Measurements from ENCODE around the gene METTL5.
"Not testable (repeated sequence)": the region's sequence is repeated elsewhere in the genome, so short reads cannot be mapped to it uniquely, and the experiment has no call there.

The METTL5 gene

DNA sequence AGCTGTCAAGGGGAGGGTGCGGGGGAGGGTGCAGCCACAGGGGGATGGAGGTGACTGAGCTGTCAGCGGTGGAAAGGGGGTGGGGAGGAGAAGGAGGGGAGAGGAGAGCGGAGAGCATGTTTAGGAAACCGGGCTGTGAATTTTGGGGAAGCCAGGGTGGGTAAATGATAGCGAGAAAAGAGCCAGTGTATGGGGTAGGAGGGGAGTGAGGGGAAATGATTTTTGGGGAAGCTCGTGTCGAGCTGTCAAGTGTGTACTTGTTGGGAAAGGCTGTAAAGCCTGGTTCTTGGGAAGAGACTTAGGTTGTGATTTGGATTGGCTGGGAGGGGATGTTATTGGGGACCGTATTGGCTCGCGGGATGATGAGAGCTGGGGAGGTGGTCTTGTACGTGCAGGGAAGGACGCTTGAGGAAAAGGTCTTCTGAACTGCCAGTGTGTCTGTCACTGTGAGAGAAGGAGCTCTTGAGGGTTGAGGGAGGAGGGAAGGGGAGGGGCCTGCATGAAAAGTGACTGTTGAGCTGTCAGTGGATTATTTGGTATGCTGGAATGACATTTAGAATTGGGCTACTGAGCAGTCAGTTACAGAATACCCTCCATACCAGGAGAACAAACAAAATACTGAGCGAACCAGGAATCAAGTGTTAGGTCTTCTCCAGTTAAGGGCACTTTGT lies 3.6 kb upstream of the METTL5 start:
- DNase-seq (ENCODE audit: low spot score) = peak; percentile 77
- TF ChIP-seq, protein P1, sequence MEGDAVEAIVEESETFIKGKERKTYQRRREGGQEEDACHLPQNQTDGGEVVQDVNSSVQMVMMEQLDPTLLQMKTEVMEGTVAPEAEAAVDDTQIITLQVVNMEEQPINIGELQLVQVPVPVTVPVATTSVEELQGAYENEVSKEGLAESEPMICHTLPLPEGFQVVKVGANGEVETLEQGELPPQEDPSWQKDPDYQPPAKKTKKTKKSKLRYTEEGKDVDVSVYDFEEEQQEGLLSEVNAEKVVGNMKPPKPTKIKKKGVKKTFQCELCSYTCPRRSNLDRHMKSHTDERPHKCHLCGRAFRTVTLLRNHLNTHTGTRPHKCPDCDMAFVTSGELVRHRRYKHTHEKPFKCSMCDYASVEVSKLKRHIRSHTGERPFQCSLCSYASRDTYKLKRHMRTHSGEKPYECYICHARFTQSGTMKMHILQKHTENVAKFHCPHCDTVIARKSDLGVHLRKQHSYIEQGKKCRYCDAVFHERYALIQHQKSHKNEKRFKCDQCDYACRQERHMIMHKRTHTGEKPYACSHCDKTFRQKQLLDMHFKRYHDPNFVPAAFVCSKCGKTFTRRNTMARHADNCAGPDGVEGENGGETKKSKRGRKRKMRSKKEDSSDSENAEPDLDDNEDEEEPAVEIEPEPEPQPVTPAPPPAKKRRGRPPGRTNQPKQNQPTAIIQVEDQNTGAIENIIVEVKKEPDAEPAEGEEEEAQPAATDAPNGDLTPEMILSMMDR (IDR thresholded peaks at IDR 0.05; ENCODE audit: borderline replicate concordance, control extremely low read depth, extremely low read depth, insufficient read depth, missing control alignments) = no peak
- in situ Hi-C loops (cut with MboI; ENCODE audit: low sequenced_read_pairs, unreplicated experiment) = loop anchor here (10.0 kb wide), 1 partner anchor 97 kb away; no protein-coding TSS in a partner anchor

DNA sequence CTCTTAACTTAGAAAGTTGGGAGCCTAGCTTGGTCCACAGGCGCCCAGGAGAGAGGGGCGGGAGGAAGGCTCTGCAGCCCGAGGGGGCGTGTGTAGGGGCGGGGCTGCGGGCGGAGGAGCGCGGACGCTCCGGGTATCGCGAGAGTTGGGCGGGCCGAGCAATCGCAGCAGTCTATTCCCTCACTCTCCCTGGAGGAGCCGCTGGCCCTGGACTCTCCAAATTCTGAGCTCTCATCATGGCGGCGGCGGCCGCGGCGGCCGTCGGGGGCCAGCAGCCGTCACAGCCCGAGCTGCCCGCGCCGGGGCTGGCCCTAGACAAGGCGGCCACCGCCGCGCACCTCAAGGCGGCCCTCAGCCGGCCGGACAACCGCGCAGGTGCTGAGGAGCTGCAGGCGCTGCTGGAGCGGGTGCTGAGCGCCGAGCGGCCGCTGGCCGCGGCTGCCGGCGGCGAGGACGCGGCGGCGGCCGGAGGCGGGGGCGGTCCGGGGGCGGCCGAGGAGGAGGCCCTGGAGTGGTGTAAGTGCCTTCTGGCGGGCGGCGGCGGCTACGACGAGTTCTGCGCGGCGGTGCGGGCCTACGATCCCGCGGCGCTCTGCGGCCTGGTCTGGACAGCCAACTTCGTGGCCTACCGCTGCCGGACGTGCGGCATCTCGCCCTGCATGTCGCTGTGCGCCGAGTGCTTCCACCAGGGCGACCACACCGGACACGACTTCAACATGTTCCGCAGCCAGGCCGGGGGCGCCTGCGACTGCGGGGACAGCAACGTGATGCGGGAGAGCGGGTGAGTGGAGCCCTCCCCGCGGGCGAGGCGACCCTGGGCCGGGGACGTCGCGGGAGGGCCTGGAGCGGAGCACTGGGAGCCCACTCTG lies 2.8 kb upstream of the METTL5 start, which contains the start of gene UBR3:
Gene UBR3 (plus strand): TSS at position 183 of the 869 bp plus-strand sequence. CDS start 54 bp downstream, at position 237.
- TF ChIP-seq, protein P1 (IDR thresholded peaks at IDR 0.05; ENCODE audit: borderline replicate concordance, control extremely low read depth, extremely low read depth, insufficient read depth, missing control alignments) = no peak
- in situ Hi-C loops (cut with MboI; ENCODE audit: low sequenced_read_pairs, unreplicated experiment) = loop anchor here (10.0 kb wide), 1 partner anchor 97 kb away; no protein-coding TSS in a partner anchor
- peak; percentile 98 for DNase-seq (ENCODE audit: low spot score)

DNA sequence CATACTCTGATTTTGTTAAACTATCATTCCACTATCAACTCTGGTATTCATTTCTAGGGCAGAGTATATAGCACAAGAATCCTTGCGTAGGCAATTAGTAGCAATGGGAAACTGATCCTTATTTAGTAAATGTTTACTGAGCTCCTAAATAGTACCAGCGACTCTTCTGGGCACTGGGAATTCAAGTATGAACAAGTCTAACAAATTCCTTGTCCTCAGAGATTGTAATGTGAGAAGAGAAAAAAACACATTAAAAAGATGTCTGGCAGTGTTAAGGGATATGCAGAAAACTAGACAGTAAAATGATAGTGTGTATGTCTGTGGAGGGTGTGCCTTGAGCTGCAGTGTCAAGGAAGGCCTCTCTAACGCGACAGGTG lies 721 bp downstream of the METTL5 start:
- in situ Hi-C loops (cut with MboI; ENCODE audit: low sequenced_read_pairs, unreplicated experiment) = loop anchor here (10.0 kb wide), 1 partner anchor 101 kb away; no protein-coding TSS in a partner anchor
- DNase-seq (ENCODE audit: low spot score) = no peak
- TF ChIP-seq, protein P1 (IDR thresholded peaks at IDR 0.05; ENCODE audit: borderline replicate concordance, control extremely low read depth, extremely low read depth, insufficient read depth, missing control alignments) = no peak

DNA sequence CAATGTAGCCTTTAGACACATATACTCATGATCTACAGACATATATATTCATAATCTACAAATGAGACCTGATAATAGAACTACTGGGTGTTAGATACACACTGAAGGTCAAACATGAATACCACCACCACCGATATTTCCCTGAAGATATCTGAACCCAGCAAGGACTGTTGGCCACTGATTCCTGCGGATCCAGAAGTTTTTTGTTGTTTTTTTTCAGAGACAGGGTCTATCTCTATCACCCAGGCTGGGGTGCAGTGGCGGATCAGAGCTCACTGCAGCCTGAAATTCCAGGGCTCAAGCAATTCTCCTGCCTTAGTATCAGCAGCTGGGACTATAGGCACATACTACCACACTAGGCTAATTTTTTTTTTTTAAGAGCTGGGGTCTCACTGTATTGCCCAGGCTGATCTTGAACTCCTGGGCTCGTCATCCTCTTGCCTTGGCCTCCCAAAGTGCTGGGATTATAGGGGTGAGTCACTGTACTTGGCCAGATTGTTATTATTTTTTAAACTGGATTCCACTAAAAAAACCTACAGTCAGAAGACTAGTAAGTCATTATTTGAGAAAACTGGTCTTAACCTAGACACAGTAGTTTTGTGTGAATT lies 1.8 kb downstream of the METTL5 start:
- no peak for DNase-seq (ENCODE audit: low spot score)
- in situ Hi-C loops (cut with MboI; ENCODE audit: low sequenced_read_pairs, unreplicated experiment) = loop anchor here (10.0 kb wide), 1 partner anchor 102 kb away; no protein-coding TSS in a partner anchor
- TF ChIP-seq, protein P1 (IDR thresholded peaks at IDR 0.05; ENCODE audit: borderline replicate concordance, control extremely low read depth, extremely low read depth, insufficient read depth, missing control alignments) = no peak

DNA sequence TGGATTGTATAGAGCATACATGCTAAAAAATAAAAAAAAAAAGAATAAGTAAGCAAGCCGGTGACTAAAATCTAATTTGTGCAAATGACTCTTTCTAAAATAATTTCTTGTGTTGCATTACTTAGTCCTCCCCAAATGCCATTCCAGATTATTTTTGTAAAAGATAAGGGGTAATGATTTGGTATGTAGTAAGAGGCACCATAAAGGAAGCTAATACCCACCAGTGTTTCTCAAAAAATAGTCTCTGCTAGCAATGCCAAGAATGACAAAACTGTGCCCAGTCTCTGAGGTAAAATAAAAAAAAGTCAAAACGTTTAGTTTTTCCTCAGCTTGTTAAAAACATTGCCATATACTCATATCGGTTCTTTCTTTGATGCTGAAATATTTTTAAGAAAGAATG lies 2.7 kb downstream of the METTL5 start:
- DNase-seq (ENCODE audit: low spot score) = no peak
- in situ Hi-C loops (cut with MboI; ENCODE audit: low sequenced_read_pairs, unreplicated experiment) = loop anchor here (10.0 kb wide), 1 partner anchor 103 kb away; no protein-coding TSS in a partner anchor
- TF ChIP-seq, protein P1 (IDR thresholded peaks at IDR 0.05; ENCODE audit: borderline replicate concordance, control extremely low read depth, extremely low read depth, insufficient read depth, missing control alignments) = no peak

DNA sequence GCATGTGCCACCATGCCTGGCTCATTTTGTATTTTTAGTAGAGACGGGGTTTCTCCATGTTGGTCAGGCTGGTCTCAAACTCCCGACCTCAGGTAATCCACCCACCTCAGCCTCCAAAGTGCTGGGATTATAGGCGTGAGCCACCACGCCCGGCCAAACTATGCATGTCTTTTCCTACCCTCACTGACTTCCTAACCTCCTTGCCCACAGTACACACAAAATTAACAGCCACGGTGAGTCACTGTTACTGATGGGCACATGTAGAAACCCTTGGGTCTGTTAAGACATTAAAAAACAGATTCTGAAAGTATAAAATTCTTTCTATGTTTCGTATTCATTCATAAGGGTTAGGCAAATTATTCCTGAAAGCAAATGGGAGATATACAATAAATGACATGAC lies 4.6 kb downstream of the METTL5 start:
- in situ Hi-C loops (cut with MboI; ENCODE audit: low sequenced_read_pairs, unreplicated experiment) = loop anchor here (10.0 kb wide), 1 partner anchor 105 kb away; no protein-coding TSS in a partner anchor
- not testable (repeated sequence) for DNase-seq (ENCODE audit: low spot score)
